ENCODE measurements around the gene IQCE.
"Not testable (repeated sequence)": the region's sequence is repeated elsewhere in the genome, so short reads cannot be mapped to it uniquely, and the experiment has no call there.

IQCE gene

GRCh38 chr7:2580636-2581035 is 21.9 kb downstream of the IQCE start:
- no peak for DNase-seq (ENCODE audit: low read depth)

- DNase-seq (ENCODE audit: low read depth), result no peak
Measured at GRCh38 chr7:2582006-2582735, 23.4 kb downstream of the IQCE start.

DNA sequence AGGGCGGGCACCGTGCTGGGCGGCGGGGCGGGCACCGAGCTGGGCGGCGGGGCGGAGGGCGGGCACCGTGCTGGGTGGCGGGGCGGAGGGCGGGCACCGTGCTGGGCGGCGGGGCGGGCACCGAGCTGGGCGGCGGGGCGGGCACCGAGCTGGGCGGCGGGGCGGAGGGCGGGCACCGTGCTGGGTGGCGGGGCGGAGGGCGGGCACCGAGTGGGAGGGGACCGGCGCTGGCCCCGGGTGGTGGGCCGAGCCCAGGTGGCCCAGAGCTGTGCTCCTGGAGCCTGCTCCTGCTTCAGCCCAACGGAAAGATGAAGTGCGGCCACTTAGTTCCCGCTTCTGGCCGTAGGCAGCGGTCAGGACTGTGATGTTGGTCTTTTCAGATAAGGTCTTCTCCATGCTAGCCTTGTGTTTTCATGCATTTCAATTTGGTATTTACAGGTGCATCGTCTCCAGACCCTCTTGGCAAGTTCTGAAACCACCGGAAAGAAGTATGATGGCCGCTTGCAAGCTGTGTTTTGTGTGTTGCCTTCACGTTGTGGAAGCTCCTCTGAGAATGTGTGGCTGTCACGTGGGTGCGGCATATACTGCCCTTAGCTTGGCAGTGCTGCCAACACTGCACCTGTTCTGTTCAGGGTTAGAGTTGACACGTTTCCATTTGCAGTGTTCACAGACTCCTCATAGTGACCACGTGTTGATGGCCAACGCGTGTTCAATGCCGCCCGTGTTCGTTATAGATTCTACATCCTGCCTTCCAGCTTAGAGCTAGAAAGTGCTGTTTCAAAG is 25.2 kb downstream of the IQCE start:
- DNase-seq (ENCODE audit: low read depth), result no peak

- no peak for DNase-seq (ENCODE audit: low read depth)
Measured at GRCh38 chr7:2585446-2585845, 26.7 kb downstream of the IQCE start.

- no peak for DNase-seq (ENCODE audit: low read depth)
Measured at GRCh38 chr7:2586326-2587020, 27.7 kb downstream of the IQCE start.

DNA sequence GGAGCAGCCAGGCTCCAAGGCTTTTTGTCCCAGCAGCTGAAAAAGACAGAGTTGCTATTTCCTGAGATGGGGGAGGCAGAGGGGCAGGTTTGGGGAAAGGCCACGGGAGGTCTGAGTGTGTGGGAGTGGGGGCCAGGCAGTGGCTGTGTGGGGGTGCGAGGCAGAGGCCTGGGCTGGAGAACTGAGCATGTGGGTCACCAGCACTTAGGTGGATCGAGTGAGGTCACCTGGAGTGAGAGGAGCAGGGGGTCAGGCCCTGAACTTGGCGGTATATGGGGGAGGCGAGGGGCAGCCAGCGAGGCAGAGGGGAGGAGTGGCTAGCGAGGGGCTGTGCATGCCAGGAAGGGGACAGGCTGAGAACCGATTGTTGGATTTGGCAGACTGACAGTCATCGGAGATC is 28.4 kb downstream of the IQCE start:
- no peak for DNase-seq (ENCODE audit: low read depth)

DNA sequence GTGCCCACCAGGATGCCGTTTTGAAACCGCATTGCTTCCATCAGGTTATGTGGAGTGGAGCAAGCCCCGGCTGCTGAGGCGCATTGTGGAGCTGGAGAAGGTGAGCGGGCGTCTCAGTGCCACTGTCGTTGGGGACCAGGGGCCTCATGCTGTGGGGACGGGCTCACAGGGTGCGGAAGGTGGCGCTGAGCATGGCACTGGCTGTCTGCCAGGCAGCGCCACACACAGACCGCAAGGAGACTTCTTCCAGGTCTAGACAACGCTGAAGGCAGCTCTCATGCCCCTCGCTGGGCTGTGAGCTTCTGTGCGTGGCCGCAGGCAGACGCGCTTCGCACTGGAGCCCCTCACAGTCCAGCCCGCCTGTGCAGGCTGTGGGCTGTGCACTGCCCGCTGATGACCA is 29.0 kb downstream of the IQCE start:
- no peak for DNase-seq (ENCODE audit: low read depth)

GRCh38 chr7:2589341-2589740 is 30.6 kb downstream of the IQCE start:
- DNase-seq (ENCODE audit: low read depth), result no peak

DNA sequence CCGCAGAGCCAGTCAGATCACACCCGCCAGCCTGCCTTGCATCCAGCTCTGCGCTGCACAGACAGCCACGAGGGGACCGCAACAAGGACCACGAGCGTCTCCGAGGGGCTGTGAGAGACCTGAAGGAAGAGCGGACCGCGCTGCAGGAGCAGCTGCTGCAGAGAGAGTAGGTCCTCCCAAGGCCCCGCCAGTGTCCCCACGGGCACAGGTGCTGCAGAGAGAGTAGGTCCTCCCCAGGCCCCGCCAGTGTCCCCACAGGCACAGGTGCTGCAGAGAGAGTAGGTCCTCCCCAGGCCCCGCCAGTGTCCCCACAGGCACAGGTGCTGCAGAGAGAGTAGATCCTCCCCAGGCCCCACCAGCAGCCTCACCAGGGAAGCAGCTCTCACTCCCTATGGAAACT is 31.2 kb downstream of the IQCE start:
- not testable (repeated sequence) for DNase-seq (ENCODE audit: low read depth)

- DNase-seq (ENCODE audit: low read depth), result no peak
Measured at GRCh38 chr7:2592375-2592865, 33.6 kb downstream of the IQCE start.

- DNase-seq (ENCODE audit: low read depth), result no peak
Measured at GRCh38 chr7:2593036-2593727, 34.4 kb downstream of the IQCE start.

GRCh38 chr7:2594599-2594998 is 35.8 kb downstream of the IQCE start:
- DNase-seq (ENCODE audit: low read depth), result no peak

DNA sequence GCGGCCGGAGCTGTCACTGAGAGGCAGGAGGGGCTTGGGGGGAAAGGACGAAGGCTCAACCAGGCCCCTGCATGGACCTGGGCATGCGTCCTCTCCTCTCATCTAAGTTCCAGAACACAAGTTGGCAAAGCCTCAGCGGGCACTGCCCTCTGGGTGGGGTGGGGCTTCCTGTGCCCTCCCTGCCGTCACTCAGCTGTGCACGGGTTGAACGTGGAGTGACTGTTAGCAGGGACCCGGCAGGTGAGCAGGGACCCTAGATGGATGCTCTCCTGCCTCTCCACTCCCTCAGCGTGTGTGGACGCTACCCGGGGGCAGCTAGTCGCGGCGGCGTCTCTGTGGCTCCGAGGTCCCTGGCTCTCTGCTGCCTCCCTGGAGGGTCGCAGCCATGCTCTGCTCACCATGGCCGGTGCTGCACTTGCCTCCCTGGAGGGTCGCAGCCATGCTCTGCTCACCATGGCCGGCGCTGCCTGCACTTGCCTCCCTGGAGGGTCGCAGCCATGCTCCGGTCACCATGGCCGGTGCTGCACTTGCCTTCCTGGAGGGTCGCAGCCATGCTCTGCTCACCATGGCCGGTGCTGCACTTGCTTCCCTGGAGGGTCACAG is 36.6 kb downstream of the IQCE start:
- DNase-seq (ENCODE audit: low read depth), result no peak

GRCh38 chr7:2596464-2597272 is 37.9 kb downstream of the IQCE start:
- no peak for DNase-seq (ENCODE audit: low read depth)

DNA sequence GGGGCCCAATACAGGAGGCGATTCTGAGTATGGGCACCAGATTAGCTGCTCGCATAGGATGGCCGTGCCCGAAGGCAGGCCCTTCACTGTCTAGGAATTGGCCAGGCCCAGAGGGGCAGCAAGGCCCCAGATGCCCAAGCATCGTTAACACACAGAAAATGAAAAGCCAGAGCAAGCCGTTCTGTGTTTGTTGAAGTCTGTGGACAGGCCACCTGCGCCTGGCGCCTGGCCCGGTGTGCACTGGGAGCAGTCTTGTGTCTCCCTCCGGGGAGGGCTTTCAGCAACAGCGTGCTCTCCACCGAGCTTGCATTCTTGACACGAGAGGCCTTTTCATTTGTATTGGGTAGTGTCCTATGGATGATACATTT is 38.5 kb downstream of the IQCE start:
- no peak for DNase-seq (ENCODE audit: low read depth)

- no peak for DNase-seq (ENCODE audit: low read depth)
Measured at GRCh38 chr7:2598154-2598823, 39.5 kb downstream of the IQCE start.

DNA sequence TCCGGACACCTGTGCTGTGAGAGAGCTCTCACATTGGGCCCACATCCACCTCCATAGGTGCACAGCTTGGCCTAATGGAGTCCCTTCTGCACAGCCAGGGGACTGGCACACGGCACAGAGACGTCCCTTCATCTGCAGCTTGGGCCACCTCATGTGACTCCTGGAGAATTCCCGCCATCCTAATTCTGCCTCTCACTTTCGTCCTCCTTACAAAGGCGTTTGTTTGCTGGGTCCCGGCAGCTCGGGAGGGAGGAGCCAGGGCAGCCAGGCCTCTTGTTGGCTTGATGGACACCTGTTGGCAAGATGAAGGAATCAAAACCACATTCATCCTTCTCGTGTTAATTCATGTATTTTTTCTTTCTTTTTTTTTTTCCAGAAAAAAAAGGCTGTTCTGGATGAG is 42.3 kb downstream of the IQCE start:
- no peak for DNase-seq (ENCODE audit: low read depth)

- DNase-seq (ENCODE audit: low read depth), result no peak
Measured at GRCh38 chr7:2601907-2602306, 43.1 kb downstream of the IQCE start.

- no peak for DNase-seq (ENCODE audit: low read depth)
Measured at GRCh38 chr7:2602406-2603043, 43.7 kb downstream of the IQCE start.

Data from iris pigment epithelial cell (primary cell).